H9 (cell line): ENCODE measurements around the gene PTGFRN. TPM values are rescaled to one million over a fixed set of nuclear protein-coding genes. Genes with fewer than 3 reads are reported as not detected.
"Not testable (repeated sequence)": the region's sequence is repeated elsewhere in the genome, so short reads cannot be mapped to it uniquely, and the experiment has no call there.

Source experiments
- DNase-seq: peaks from one replicate; pipeline ENCODE4 v3.0.0-alpha.2; 2017
- H2AFZ ChIP-seq: one replicate; pipeline ENCODE4 v1.6.1; 2013; ENCODE audit warnings: mild to moderate bottlenecking, low read length, control low read depth, moderate library complexity
- H2AK5ac ChIP-seq: 2 replicates; pipeline ENCODE4 v1.6.1; 2013; ENCODE audit warnings: low read length, control low read depth, mixed read lengths; ENCODE audit not compliant: insufficient read length
- H2BK120ac ChIP-seq: one replicate; pipeline ENCODE4 v1.6.1; 2013; ENCODE audit warnings: low read depth, mild to moderate bottlenecking, low read length, control low read depth, inconsistent platforms; ENCODE audit not compliant: poor library complexity, severe bottlenecking
- H2BK12ac ChIP-seq: 2 replicates; pipeline ENCODE4 v1.6.1; 2013; ENCODE audit warnings: low read length, control low read depth, mixed read lengths, low read depth; ENCODE audit not compliant: insufficient read length
- H2BK15ac ChIP-seq: 2 replicates; pipeline ENCODE4 v1.6.1; 2013; ENCODE audit warnings: low read depth, low read length, control low read depth
- H2BK20ac ChIP-seq: one replicate; pipeline ENCODE4 v1.6.1; 2013; ENCODE audit warnings: low read depth, mild to moderate bottlenecking, low read length, control low read depth, inconsistent platforms; ENCODE audit not compliant: poor library complexity, severe bottlenecking
- H2BK5ac ChIP-seq: 2 replicates; pipeline ENCODE4 v1.6.1; 2013; ENCODE audit warnings: low read length, control low read depth, mixed read lengths; ENCODE audit not compliant: insufficient read length
- H3K14ac ChIP-seq: 2 replicates; pipeline ENCODE4 v1.6.1; 2013; ENCODE audit warnings: low read length, control low read depth; ENCODE audit not compliant: insufficient read depth
- H3K18ac ChIP-seq: 2 replicates; pipeline ENCODE4 v1.6.1; 2013; ENCODE audit warnings: low read depth, mild to moderate bottlenecking, mixed read lengths, low read length, control low read depth; ENCODE audit not compliant: insufficient read length
- H3K23ac ChIP-seq: 2 replicates; pipeline ENCODE4 v1.6.1; 2013; ENCODE audit warnings: low read length, control low read depth, mixed read lengths, low read depth; ENCODE audit not compliant: insufficient read length
- H3K23me2 ChIP-seq: 2 replicates; pipeline ENCODE4 v1.6.1; 2013; ENCODE audit warnings: low read depth, mild to moderate bottlenecking, mixed read lengths, low read length, control low read depth; ENCODE audit not compliant: insufficient read length, poor library complexity, severe bottlenecking
- H3K27ac ChIP-seq: 2 replicates; pipeline ENCODE4 v1.5.1; 2013; ENCODE audit warnings: low read length, control low read depth, mixed read lengths, low read depth; ENCODE audit not compliant: insufficient read length
- H3K27me3 ChIP-seq: 2 replicates; pipeline ENCODE4 v1.6.1; 2013; ENCODE audit warnings: low read length, control low read depth, inconsistent platforms; ENCODE audit not compliant: insufficient read depth
- H3K4ac ChIP-seq: 2 replicates; pipeline ENCODE4 v1.6.1; 2013; ENCODE audit warnings: low read depth, mild to moderate bottlenecking, control low read depth, inconsistent platforms, low read length, moderate library complexity
- H3K4me1 ChIP-seq: 2 replicates; pipeline ENCODE4 v1.6.1; 2013; ENCODE audit warnings: low read length, control low read depth, inconsistent platforms; ENCODE audit not compliant: insufficient read depth
- H3K4me2 ChIP-seq: 2 replicates; pipeline ENCODE4 v1.6.1; 2013; ENCODE audit warnings: low read length, control low read depth, mixed read lengths; ENCODE audit not compliant: insufficient read length, insufficient read depth
- H3K56ac ChIP-seq: 2 replicates; pipeline ENCODE4 v1.6.1; 2013; ENCODE audit warnings: low read depth, mild to moderate bottlenecking, mixed read lengths, low read length, control low read depth; ENCODE audit not compliant: insufficient read length
- H3K79me1 ChIP-seq: 2 replicates; pipeline ENCODE4 v1.6.1; 2013; ENCODE audit warnings: low read depth, mild to moderate bottlenecking, moderate library complexity, low read length, control low read depth, inconsistent platforms; ENCODE audit not compliant: insufficient read depth, poor library complexity, severe bottlenecking
- H3K79me2 ChIP-seq: 2 replicates; pipeline ENCODE4 v1.6.1; 2013; ENCODE audit warnings: low read length, control low read depth, inconsistent platforms; ENCODE audit not compliant: insufficient read depth
- H3K9ac ChIP-seq: 2 replicates; pipeline ENCODE4 v1.6.1; 2013; ENCODE audit warnings: low read length, control low read depth, mixed read lengths; ENCODE audit not compliant: insufficient read length; ENCODE audit errors: extremely low read depth
- H3K9me3 ChIP-seq: one replicate; pipeline ENCODE4 v1.6.1; 2013; ENCODE audit warnings: low read depth, low read length, inconsistent platforms; ENCODE audit not compliant: control insufficient read depth
- H3T11ph ChIP-seq: one replicate; pipeline ENCODE4 v1.6.1; 2013; ENCODE audit warnings: mild to moderate bottlenecking, low read length, control low read depth, inconsistent platforms
- H4K20me1 ChIP-seq: one replicate; pipeline ENCODE4 v1.6.1; 2013; ENCODE audit not compliant: control insufficient read depth, insufficient read length, insufficient read depth
- H4K5ac ChIP-seq: 2 replicates; pipeline ENCODE4 v1.6.1; 2013; ENCODE audit warnings: low read depth, mild to moderate bottlenecking, mixed read lengths, low read length, control low read depth; ENCODE audit not compliant: insufficient read length
- H4K8ac ChIP-seq: replicated peaks from 2 replicates; pipeline ENCODE4 v1.6.1; 2013; ENCODE audit warnings: low read length, control low read depth, mixed read lengths, low read depth; ENCODE audit not compliant: insufficient read length
- H4K91ac ChIP-seq: 2 replicates; pipeline ENCODE4 v1.6.1; 2013; ENCODE audit warnings: low read depth, mild to moderate bottlenecking, moderate library complexity, mixed read lengths, low read length, control low read depth; ENCODE audit not compliant: insufficient read length
- H3K27ac Mint-ChIP-seq, 3 experiments: 2 replicates in 2 of 3; 3 replicates in 1 of 3; pipeline ENCODE4 v1.8.0; 2020 to 2021; ENCODE audit warnings: mixed read lengths in 3 of 3, mild to moderate bottlenecking in 1 of 3, moderate library complexity in 1 of 3
- H3K27me3 Mint-ChIP-seq: 2 replicates; pipeline ENCODE4 v1.8.0; 2021; ENCODE audit warnings: low read depth, mild to moderate bottlenecking, moderate library complexity, mixed read lengths
- H3K36me3 Mint-ChIP-seq, 3 experiments: 2 replicates in 2 of 3; 3 replicates in 1 of 3; pipeline ENCODE4 v1.8.0; 2020 to 2021; ENCODE audit warnings: low read depth in 3 of 3, mixed read lengths in 3 of 3; ENCODE audit not compliant: insufficient read depth in 1 of 3
- H3K4me1 Mint-ChIP-seq, 2 experiments: 2 replicates each; pipeline ENCODE4 v1.8.0; 2020; ENCODE audit warnings: mixed read lengths in 2 of 2
- H3K4me3 Mint-ChIP-seq, 2 experiments: 2 replicates in 1 of 2; 3 replicates in 1 of 2; pipeline ENCODE4 v1.8.0; 2020 to 2021; ENCODE audit warnings: mild to moderate bottlenecking in 2 of 2, mixed read lengths in 2 of 2, moderate library complexity in 1 of 2
- H3K9me3 Mint-ChIP-seq, 2 experiments: 2 replicates in 1 of 2; 3 replicates in 1 of 2; pipeline ENCODE4 v1.8.0; 2020; ENCODE audit warnings: mild to moderate bottlenecking in 2 of 2, mixed read lengths in 2 of 2, moderate library complexity in 1 of 2
- WGBS: extraction: QIAGEN DNeasy Blood & Tissue Kit; methylation state at CpG from one replicate; pipeline ENCODE4 v1.1.7; 2013; ENCODE audit warnings: missing lambda C conversion rate, low lambda C conversion rate, mixed read lengths; ENCODE audit not compliant: insufficient read length; ENCODE audit errors: extremely low coverage; 5-methylcytosine and 5-hydroxymethylcytosine counted together
- total RNA-seq: library from RNA; stranded (reverse); gene quantifications from 2 replicates; pipeline ENCODE4 v1.2.1, GENCODE V29; 2021
- TF ChIP-seq, protein P1 (sequence below): fragments of 200-600 bp; sonication (generic); conservative IDR thresholded peaks from 3 replicates; pipeline ENCODE4 v1.8.0; 2021; ENCODE audit warnings: antibody characterized with exemption, mild to moderate bottlenecking

PTGFRN gene
- total RNA-seq, 1 experiment from 2014 or later = 26.3 TPM

DNA sequence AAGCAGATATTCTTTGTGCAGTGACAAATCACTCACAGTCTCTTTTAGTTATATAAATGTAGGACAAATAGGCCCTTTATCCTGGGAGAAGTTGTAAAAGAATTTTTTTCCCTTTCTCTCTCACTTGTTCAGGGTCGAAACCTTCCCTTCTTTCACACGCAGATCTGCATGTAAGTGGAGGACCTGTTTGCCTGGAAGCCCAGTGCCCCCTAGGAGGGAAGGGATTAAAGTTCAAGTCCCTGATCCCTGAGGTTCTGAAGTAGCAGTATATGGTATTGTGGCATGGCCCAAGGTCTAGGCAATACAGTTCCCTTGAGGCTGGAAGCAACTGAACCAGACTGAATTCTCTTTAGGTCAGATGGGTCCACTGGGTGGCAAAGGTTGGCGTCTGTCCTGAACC lies 48.6 kb upstream of the PTGFRN start:
- H3K14ac ChIP-seq = no peak overlapping the region
- H3K4ac ChIP-seq = no peak overlapping the region
- TF ChIP-seq, protein P1, sequence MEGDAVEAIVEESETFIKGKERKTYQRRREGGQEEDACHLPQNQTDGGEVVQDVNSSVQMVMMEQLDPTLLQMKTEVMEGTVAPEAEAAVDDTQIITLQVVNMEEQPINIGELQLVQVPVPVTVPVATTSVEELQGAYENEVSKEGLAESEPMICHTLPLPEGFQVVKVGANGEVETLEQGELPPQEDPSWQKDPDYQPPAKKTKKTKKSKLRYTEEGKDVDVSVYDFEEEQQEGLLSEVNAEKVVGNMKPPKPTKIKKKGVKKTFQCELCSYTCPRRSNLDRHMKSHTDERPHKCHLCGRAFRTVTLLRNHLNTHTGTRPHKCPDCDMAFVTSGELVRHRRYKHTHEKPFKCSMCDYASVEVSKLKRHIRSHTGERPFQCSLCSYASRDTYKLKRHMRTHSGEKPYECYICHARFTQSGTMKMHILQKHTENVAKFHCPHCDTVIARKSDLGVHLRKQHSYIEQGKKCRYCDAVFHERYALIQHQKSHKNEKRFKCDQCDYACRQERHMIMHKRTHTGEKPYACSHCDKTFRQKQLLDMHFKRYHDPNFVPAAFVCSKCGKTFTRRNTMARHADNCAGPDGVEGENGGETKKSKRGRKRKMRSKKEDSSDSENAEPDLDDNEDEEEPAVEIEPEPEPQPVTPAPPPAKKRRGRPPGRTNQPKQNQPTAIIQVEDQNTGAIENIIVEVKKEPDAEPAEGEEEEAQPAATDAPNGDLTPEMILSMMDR = peak; percentile 35; the same call in 2 of the 3 replicates
- H3K27me3 ChIP-seq = no peaks in the 10 kb centered on the region
- Mint-ChIP-seq H3K4me3 (no peak overlapping the region), H3K36me3 (no peaks in the 10 kb centered on the region), H3K9me3 (no peaks in the 10 kb centered on the region), H3K4me1 (peaks cover 25 to 33% of the 10 kb centered on the region in 2 experiments), H3K27ac (no peak overlapping the region), H3K27me3 (no peaks in the 10 kb centered on the region)
- H3K18ac ChIP-seq = no peak overlapping the region
- no peak overlapping the region for H4K91ac ChIP-seq
- no peak overlapping the region for H3K4me2 ChIP-seq
- no peak overlapping the region for H3K27ac ChIP-seq
- H2BK15ac ChIP-seq = no peak overlapping the region
- H3K79me2 ChIP-seq = no peaks in the 10 kb centered on the region
- no peaks in the 10 kb centered on the region for H3K9me3 ChIP-seq
- H3T11ph ChIP-seq = no peak overlapping the region
- no peak overlapping the region for H2BK120ac ChIP-seq
- no peaks in the 10 kb centered on the region for H3K23me2 ChIP-seq
- no peak overlapping the region for H4K8ac ChIP-seq
- no peaks in the 10 kb centered on the region for H3K79me1 ChIP-seq
- no peak overlapping the region for H2BK20ac ChIP-seq
- no peak overlapping the region for H2AFZ ChIP-seq
- H4K20me1 ChIP-seq = no peaks in the 10 kb centered on the region
- peak; percentile 48 for DNase-seq
- WGBS = no CpG with 5 or more reads among the region's 3 CpGs
- H4K5ac ChIP-seq = no peak overlapping the region
- H2BK12ac ChIP-seq = no peak overlapping the region
- H2AK5ac ChIP-seq = no peak overlapping the region
- no peak overlapping the region for H3K9ac ChIP-seq
- H3K23ac ChIP-seq = no peak overlapping the region
- H2BK5ac ChIP-seq = no peak overlapping the region
- no peak overlapping the region for H3K56ac ChIP-seq
- peaks cover 11% of the 10 kb centered on the region; the same call in 1 of the 2 replicates for H3K4me1 ChIP-seq

DNA sequence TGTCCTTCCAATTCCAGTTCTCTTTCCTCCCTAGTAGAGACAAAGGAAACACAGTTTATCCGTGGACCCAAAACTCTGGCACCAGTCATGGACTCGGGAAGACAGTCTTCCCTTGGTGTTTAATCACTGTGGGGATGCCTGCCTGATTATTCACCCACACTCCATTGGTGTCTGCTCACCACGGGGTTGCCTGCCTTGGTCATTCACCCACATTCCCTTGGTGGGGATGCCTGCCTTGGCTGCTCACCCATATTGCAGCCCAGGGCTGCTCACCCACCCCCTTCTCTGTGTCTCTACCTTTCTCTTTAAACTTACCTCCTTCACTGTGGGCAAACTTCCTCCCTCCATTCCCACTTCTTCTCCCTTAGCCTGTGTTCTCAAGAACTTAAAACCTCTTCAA lies 46.7 kb upstream of the PTGFRN start:
- H3K23me2 ChIP-seq, H3T11ph ChIP-seq, H3K79me2 ChIP-seq, H3K79me1 ChIP-seq, H3K36me3 Mint-ChIP-seq, H3K4me2 ChIP-seq, H2AFZ ChIP-seq, DNase-seq, H3K56ac ChIP-seq, H2BK5ac ChIP-seq, H4K91ac ChIP-seq, H3K27ac Mint-ChIP-seq, H2BK15ac ChIP-seq, H2BK12ac ChIP-seq, H2BK20ac ChIP-seq, H3K9ac ChIP-seq, H3K9me3 Mint-ChIP-seq, H3K27me3 ChIP-seq, H4K20me1 ChIP-seq, H3K27ac ChIP-seq, H3K4ac ChIP-seq, H4K8ac ChIP-seq, H3K9me3 ChIP-seq, H3K27me3 Mint-ChIP-seq, H3K18ac ChIP-seq, H2AK5ac ChIP-seq, H2BK120ac ChIP-seq, H3K23ac ChIP-seq, H3K4me3 Mint-ChIP-seq, H3K14ac ChIP-seq, H4K5ac ChIP-seq: not testable (repeated sequence)
- WGBS = no CpG with 5 or more reads among the region's 3 CpGs
- peaks cover 19 to 26% of the 10 kb centered on the region in 2 experiments for H3K4me1 Mint-ChIP-seq
- H3K4me1 ChIP-seq = peaks cover 10% of the 10 kb centered on the region; the same call in 1 of the 2 replicates
